ENCODE results near the gene ZNF212.

The ZNF212 gene

GRCh38 chr7:149253665-149254064 is 14.2 kb downstream of the ZNF212 start:
- DNase-seq (ENCODE audit: low read depth): no peak
- no peak overlapping the region for H3K4me3 ChIP-seq (ENCODE audit: low read depth, low read length)
- TF ChIP-seq CTCF (IDR thresholded peaks at IDR 0.05; ENCODE audit: insufficient read depth, low read depth, low read length, missing control alignments): no peak

- TF ChIP-seq CTCF (IDR thresholded peaks at IDR 0.05; ENCODE audit: insufficient read depth, low read depth, low read length, missing control alignments): no peak
- H3K4me3 ChIP-seq (ENCODE audit: low read depth, low read length): no peak overlapping the region
- no peak for DNase-seq (ENCODE audit: low read depth)
Measured at GRCh38 chr7:149254181-149254858, 14.9 kb downstream of the ZNF212 start.

DNA sequence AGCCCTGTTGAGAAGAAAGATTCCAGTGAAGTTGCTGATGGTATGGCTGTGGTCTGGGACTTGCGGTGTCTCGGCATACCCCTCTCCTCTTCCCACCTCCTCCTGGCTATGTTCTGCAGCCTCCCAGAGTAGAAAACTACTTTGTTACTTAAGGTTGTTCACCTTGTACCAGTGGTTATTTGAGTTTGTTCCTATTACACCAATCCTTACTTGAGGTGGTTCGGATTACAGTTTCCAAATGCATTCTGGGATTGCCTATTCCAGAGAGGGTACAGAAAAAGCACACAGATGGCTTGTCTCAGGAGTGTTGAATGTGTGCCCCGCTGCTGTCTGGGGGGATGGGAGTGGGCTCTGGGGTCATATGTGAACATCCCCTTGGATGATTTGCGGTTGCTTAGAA is 15.7 kb downstream of the ZNF212 start:
- H3K4me3 ChIP-seq (ENCODE audit: low read depth, low read length): no peak overlapping the region
- no peak for TF ChIP-seq CTCF (IDR thresholded peaks at IDR 0.05; ENCODE audit: insufficient read depth, low read depth, low read length, missing control alignments)
- DNase-seq (ENCODE audit: low read depth): no peak

DNA sequence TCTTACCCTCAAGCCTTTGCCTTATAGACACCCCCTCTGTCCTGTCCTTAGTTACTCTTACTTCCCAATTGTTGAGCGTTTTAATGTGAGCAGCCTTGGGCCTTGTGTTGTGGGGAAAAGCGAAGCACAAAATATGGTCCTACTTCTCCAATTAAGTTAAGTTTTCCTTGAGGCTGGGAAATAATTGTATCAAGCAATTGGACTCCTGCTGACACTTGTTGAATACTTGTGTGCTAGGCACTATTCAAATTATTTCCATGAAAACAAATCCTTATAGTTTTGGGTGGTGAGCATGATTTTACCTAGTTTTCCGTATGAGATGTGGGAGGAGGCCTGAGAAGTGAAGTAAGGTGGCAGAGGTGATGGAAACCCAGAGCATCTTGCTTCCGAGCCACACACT is 17.1 kb downstream of the ZNF212 start:
- TF ChIP-seq CTCF (IDR thresholded peaks at IDR 0.05; ENCODE audit: insufficient read depth, low read depth, low read length, missing control alignments): no peak
- no peak overlapping the region for H3K4me3 ChIP-seq (ENCODE audit: low read depth, low read length)
- DNase-seq (ENCODE audit: low read depth): no peak

GRCh38 chr7:149257146-149257545 is 17.7 kb downstream of the ZNF212 start:
- TF ChIP-seq CTCF (IDR thresholded peaks at IDR 0.05; ENCODE audit: insufficient read depth, low read depth, low read length, missing control alignments): no peak
- DNase-seq (ENCODE audit: low read depth): no peak
- H3K4me3 ChIP-seq (ENCODE audit: low read depth, low read length): no peak overlapping the region

- DNase-seq (ENCODE audit: low read depth): peak; percentile 26
- H3K4me3 ChIP-seq (ENCODE audit: low read depth, low read length): peak overlapping the region; percentile 94
- TF ChIP-seq CTCF (IDR thresholded peaks at IDR 0.05; ENCODE audit: insufficient read depth, low read depth, low read length, missing control alignments): no peak
Measured at GRCh38 chr7:149261316-149261828, 21.9 kb downstream of the ZNF212 start.

Data from GM12865 (cell line).